ENCODE measurements around the gene TMEM44. TPM values are rescaled to one million over a fixed set of nuclear protein-coding genes. Genes with fewer than 3 reads are reported as not detected.
A peak's percentile ranks its signal among the peaks of the same experiment; 100 is the strongest.

The TMEM44 gene
- total RNA-seq, 1 experiment from 2014 or later = 70.1 TPM

DNA sequence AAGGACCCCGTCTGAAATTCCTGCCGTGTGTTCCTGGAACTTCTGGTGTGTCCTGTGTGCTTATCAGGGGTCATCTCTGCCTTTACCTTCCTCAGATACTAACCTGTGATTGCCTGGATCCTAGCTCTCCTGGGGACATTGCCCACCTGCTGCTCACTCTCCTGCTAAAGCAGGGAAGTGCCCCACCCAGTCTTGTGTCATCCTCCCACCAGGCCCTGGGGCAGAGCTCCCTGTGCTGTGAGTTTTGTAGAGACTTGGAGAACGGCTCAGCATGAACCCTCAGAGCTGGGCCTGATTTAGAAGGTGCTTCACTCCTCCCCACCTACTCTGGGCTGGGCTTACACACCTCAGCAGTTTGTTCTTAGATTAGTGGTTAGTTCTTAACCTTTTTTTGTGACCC, 3.8 kb upstream of the TMEM44 start:
- intact Hi-C loops (cut with micrococcal nuclease; ENCODE audit: unreplicated experiment) = no loop called here
- no peak for DNase-seq (ENCODE audit: low read depth, low spot score)
- in situ Hi-C loops (cut with HindIII; ENCODE audit: low pct_unique_long_range_greater_than_20kb, low sequenced_read_pairs) = no loop called here
- POLR2A ChIA-PET = no interaction called here
- ATAC-seq = no peak
- Histone ChIP-seq H3K4me3 (ENCODE audit: low read depth in 2 of 2, low read length in 2 of 2) (no peak overlapping the region), H3K27me3 (ENCODE audit: control insufficient read depth, insufficient read depth, low read length) (no peaks in the 10 kb centered on the region), H3K27ac (ENCODE audit: low read length) (no peak overlapping the region), H3K36me3 (ENCODE audit: control insufficient read depth, insufficient read depth, low read length) (0 out of 2 replicates have a peak, but pooled peaks cover 3% of the 10 kb centered on the region), H3K9me3 (ENCODE audit: control insufficient read depth, insufficient read depth, low read depth, low read length) (peaks cover under 1% of the 10 kb centered on the region; the same call in 1 of the 2 replicates), H3K4me1 (ENCODE audit: control insufficient read depth, insufficient read depth, low read length) (peaks cover under 1% of the 10 kb centered on the region; the same call in 1 of the 2 replicates)
- TF ChIP-seq, protein P1, sequence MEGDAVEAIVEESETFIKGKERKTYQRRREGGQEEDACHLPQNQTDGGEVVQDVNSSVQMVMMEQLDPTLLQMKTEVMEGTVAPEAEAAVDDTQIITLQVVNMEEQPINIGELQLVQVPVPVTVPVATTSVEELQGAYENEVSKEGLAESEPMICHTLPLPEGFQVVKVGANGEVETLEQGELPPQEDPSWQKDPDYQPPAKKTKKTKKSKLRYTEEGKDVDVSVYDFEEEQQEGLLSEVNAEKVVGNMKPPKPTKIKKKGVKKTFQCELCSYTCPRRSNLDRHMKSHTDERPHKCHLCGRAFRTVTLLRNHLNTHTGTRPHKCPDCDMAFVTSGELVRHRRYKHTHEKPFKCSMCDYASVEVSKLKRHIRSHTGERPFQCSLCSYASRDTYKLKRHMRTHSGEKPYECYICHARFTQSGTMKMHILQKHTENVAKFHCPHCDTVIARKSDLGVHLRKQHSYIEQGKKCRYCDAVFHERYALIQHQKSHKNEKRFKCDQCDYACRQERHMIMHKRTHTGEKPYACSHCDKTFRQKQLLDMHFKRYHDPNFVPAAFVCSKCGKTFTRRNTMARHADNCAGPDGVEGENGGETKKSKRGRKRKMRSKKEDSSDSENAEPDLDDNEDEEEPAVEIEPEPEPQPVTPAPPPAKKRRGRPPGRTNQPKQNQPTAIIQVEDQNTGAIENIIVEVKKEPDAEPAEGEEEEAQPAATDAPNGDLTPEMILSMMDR (IDR thresholded peaks at IDR 0.05) = no peak
- TF ChIP-seq SIN3A (IDR thresholded peaks at IDR 0.05; ENCODE audit: borderline replicate concordance, insufficient read depth, low read depth, low read length) (no peak), TCF7L2 (IDR thresholded peaks at IDR 0.05; ENCODE audit: low read depth, low read length) (no peak), POLR2AphosphoS5 (IDR thresholded peaks at IDR 0.05; ENCODE audit: low read depth, low read length) (no peak; the same call in 1 of the 2 replicates)
- TF ChIP-seq, protein P2, sequence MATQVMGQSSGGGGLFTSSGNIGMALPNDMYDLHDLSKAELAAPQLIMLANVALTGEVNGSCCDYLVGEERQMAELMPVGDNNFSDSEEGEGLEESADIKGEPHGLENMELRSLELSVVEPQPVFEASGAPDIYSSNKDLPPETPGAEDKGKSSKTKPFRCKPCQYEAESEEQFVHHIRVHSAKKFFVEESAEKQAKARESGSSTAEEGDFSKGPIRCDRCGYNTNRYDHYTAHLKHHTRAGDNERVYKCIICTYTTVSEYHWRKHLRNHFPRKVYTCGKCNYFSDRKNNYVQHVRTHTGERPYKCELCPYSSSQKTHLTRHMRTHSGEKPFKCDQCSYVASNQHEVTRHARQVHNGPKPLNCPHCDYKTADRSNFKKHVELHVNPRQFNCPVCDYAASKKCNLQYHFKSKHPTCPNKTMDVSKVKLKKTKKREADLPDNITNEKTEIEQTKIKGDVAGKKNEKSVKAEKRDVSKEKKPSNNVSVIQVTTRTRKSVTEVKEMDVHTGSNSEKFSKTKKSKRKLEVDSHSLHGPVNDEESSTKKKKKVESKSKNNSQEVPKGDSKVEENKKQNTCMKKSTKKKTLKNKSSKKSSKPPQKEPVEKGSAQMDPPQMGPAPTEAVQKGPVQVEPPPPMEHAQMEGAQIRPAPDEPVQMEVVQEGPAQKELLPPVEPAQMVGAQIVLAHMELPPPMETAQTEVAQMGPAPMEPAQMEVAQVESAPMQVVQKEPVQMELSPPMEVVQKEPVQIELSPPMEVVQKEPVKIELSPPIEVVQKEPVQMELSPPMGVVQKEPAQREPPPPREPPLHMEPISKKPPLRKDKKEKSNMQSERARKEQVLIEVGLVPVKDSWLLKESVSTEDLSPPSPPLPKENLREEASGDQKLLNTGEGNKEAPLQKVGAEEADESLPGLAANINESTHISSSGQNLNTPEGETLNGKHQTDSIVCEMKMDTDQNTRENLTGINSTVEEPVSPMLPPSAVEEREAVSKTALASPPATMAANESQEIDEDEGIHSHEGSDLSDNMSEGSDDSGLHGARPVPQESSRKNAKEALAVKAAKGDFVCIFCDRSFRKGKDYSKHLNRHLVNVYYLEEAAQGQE (IDR thresholded peaks at IDR 0.05; ENCODE audit: insufficient read depth in 1 of 2, low read depth in 2 of 2, low read length in 1 of 2) = no peak
- CTCF ChIA-PET = no interaction called here
- BruUV-seq (replicated peaks) = no TSS peak

DNA sequence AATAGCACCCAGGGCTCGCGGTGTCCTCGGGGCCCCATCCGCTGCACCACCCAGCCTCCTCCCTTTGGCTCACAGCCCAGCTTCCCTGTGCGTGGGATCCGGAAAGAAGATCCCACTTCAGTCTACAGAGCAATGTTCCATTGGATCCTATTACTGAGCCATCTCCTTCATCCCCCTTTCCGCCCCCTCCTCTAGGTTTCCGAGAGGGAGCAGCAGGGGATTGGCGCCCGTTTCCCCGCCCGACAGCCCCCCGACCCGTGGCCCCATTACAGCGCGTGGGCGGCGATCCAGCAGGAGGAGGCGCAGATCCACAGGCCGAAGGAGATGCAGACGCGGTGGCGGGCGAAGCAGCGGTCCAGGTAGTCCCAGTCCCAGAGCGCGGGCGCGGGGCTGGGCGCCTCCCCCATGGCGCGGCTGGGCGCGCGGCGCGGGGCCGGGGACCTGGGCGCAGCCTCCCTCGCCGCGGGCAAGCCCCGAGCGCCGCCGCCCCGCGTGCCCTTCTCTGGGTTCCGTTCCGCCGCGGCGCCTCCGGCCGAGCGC, 340 bp downstream of the TMEM44 start:
- intact Hi-C loops (cut with micrococcal nuclease; ENCODE audit: unreplicated experiment) = no loop called here
- H3K9me3 ChIP-seq (ENCODE audit: control insufficient read depth, insufficient read depth, low read depth, low read length) = peaks cover 13% of the 10 kb centered on the region; the same call in 1 of the 2 replicates
- POLR2A ChIA-PET = no interaction called here
- no TSS peak for BruUV-seq (replicated peaks)
- TF ChIP-seq POLR2AphosphoS5 (IDR thresholded peaks at IDR 0.05; ENCODE audit: low read depth, low read length) = no peak
- TF ChIP-seq, protein P2 (IDR thresholded peaks at IDR 0.05; ENCODE audit: insufficient read depth in 1 of 2, low read depth in 2 of 2, low read length in 1 of 2) = no peak
- TF ChIP-seq, protein P1 (IDR thresholded peaks at IDR 0.05) = no peak
- no peak for TF ChIP-seq SIN3A (IDR thresholded peaks at IDR 0.05; ENCODE audit: borderline replicate concordance, insufficient read depth, low read depth, low read length)
- TF ChIP-seq TCF7L2 (IDR thresholded peaks at IDR 0.05; ENCODE audit: low read depth, low read length) = no peak
- in situ Hi-C loops (cut with HindIII; ENCODE audit: low pct_unique_long_range_greater_than_20kb, low sequenced_read_pairs) = no loop called here
- peaks cover 2% of the 10 kb centered on the region; the same call in 1 of the 2 replicates for H3K36me3 ChIP-seq (ENCODE audit: control insufficient read depth, insufficient read depth, low read length)
- H3K4me1 ChIP-seq (ENCODE audit: control insufficient read depth, insufficient read depth, low read length) = peaks cover 3% of the 10 kb centered on the region; the same call in 1 of the 2 replicates
- ATAC-seq = peak; percentile 78
- peak overlapping the region; percentile 93 for H3K27ac ChIP-seq (ENCODE audit: low read length)
- no peaks in the 10 kb centered on the region for H3K27me3 ChIP-seq (ENCODE audit: control insufficient read depth, insufficient read depth, low read length)
- H3K4me3 ChIP-seq (ENCODE audit: low read depth in 2 of 2, low read length in 2 of 2) = peak overlapping the region; percentile 83 to 85
- DNase-seq (ENCODE audit: low read depth, low spot score) = no peak
- CTCF ChIA-PET = interaction anchor here (0.7 kb wide), 1 partner anchor 161 kb away, joined by 3 read pairs; no protein-coding TSS in a partner anchor
